B cell (primary cell): ENCODE results near the gene CAMK4. TPM values are rescaled to one million over a fixed set of nuclear protein-coding genes. Genes with fewer than 3 reads are reported as not detected.

Experiments used
- ATAC-seq: fragments of 200-7000 bp; cut with Tn5 transposase; one replicate; pipeline ENCODE4 v1.10.0; 2021; ENCODE audit warnings: low read depth, mild to moderate bottlenecking, moderate number of reproducible peaks, moderate library complexity
- CTCF ChIA-PET: fragments of 350-600 bp; sonication (Branson Sonifier 250); formaldehyde crosslinking; loops from one replicate; lab custom pipeline; 2021; ENCODE audit warnings: antibody characterized with exemption, inconsistent platforms; lab: Charles Lee
- POLR2A ChIA-PET: fragments of 350-600 bp; sonication (Branson Sonifier 250); formaldehyde crosslinking; loops from one replicate; lab custom pipeline; 2021; ENCODE audit warnings: antibody characterized with exemption; lab: Charles Lee
- DNase-seq: peaks from one replicate; pipeline ENCODE4 v3.0.0; 2013
- H2AFZ ChIP-seq: 2 replicates; pipeline ENCODE4 v1.6.1; 2012; ENCODE audit warnings: mild to moderate bottlenecking, low read depth, low read length; ENCODE audit not compliant: insufficient read depth, poor library complexity, severe bottlenecking
- H3K27ac ChIP-seq, 2 donors: 1 replicate in 1 of 2; 2 replicates in 1 of 2; pipeline ENCODE4 v1.5.1; 2012 to 2013; ENCODE audit warnings: low read length in 2 of 2, mild to moderate bottlenecking in 2 of 2, moderate library complexity in 1 of 2
- H3K27me3 ChIP-seq, 4 experiments: fragments of 200-600 bp in 1 of 4; sonication (generic) in 1 of 4; replicated peaks in 1 of 4; 1 replicate in 2 of 4; 2 replicates in 2 of 4; pipeline versions ENCODE4 v1.6.1 to v1.7.0; 2013 to 2016; ENCODE audit warnings: low read length in 3 of 4, mild to moderate bottlenecking in 2 of 4, mixed read lengths in 1 of 4, moderate library complexity in 1 of 4; ENCODE audit not compliant: insufficient read depth in 4 of 4, control insufficient read depth in 3 of 4; ENCODE audit errors: control extremely low read depth in 1 of 4
- H3K36me3 ChIP-seq, 2 experiments: replicated peaks in 1 of 2; 1 replicate in 1 of 2; 2 replicates in 1 of 2; pipeline versions ENCODE4 v1.6.1 to v1.7.1; 2013; ENCODE audit warnings: low read length in 1 of 2; ENCODE audit not compliant: insufficient read depth in 2 of 2, control insufficient read depth in 1 of 2; ENCODE audit errors: control extremely low read depth in 1 of 2, extremely low read depth in 1 of 2
- H3K4me1 ChIP-seq, 2 donors: fragments of 200-600 bp in 1 of 2; sonication (generic) in 1 of 2; 1 replicate in 1 of 2; 2 replicates in 1 of 2; pipeline versions ENCODE4 v1.5.1 to v1.6.1; 2013 to 2017; ENCODE audit warnings: low read length in 2 of 2; ENCODE audit not compliant: control insufficient read depth in 2 of 2, insufficient read depth in 2 of 2
- H3K4me2 ChIP-seq: replicated peaks from 2 replicates; pipeline ENCODE3; 2012; ENCODE audit warnings: mild to moderate bottlenecking, low read depth, low read length; ENCODE audit not compliant: poor library complexity, severe bottlenecking
- H3K4me3 ChIP-seq, 5 experiments: fragments of 200-600 bp in 1 of 5; sonication (generic) in 1 of 5; 1 replicate in 3 of 5; 2 replicates in 2 of 5; pipeline versions ENCODE4 v1.5.1 to v1.7.0; 2011 to 2016; ENCODE audit warnings: low read length in 4 of 5, mild to moderate bottlenecking in 4 of 5, low read depth in 2 of 5, control low read depth in 1 of 5, moderate library complexity in 1 of 5; ENCODE audit not compliant: insufficient read depth in 1 of 5; ENCODE audit errors: control extremely low read depth in 1 of 5, extremely low read depth in 1 of 5
- H3K79me2 ChIP-seq: fragments of 200-600 bp; sonication (generic); one replicate; pipeline ENCODE4 v1.6.0; 2016; ENCODE audit warnings: low read length; ENCODE audit not compliant: control insufficient read depth, insufficient read depth
- H3K9ac ChIP-seq: fragments of 200-600 bp; sonication (generic); 2 replicates; pipeline ENCODE4 v1.6.1; 2017; ENCODE audit warnings: mild to moderate bottlenecking, low read length, moderate library complexity
- H3K9me3 ChIP-seq, 3 donors: one replicate each; pipeline versions ENCODE4 v1.6.1 to v1.7.1; 2013; ENCODE audit warnings: low read length in 2 of 3; ENCODE audit not compliant: control insufficient read depth in 2 of 3, insufficient read depth in 1 of 3; ENCODE audit errors: control extremely low read depth in 1 of 3
- H4K20me1 ChIP-seq: 2 replicates; pipeline ENCODE4 v1.6.0; 2012; ENCODE audit warnings: mild to moderate bottlenecking, low read length; ENCODE audit not compliant: insufficient read depth, control insufficient read depth, poor library complexity, severe bottlenecking
- H3K27ac Mint-ChIP-seq: one replicate; pipeline ENCODE4 v1.8.0; 2021; ENCODE audit warnings: mixed read lengths
- H3K27me3 Mint-ChIP-seq: one replicate; pipeline ENCODE4 v1.8.0; 2021; ENCODE audit warnings: mixed read lengths
- H3K4me1 Mint-ChIP-seq: one replicate; pipeline ENCODE4 v1.8.0; 2021; ENCODE audit warnings: mixed read lengths
- H3K4me3 Mint-ChIP-seq: one replicate; pipeline ENCODE4 v1.8.0; 2021; ENCODE audit warnings: mixed read lengths
- H3K9me3 Mint-ChIP-seq: one replicate; pipeline ENCODE4 v1.8.0; 2022; ENCODE audit warnings: mixed read lengths; ENCODE audit not compliant: insufficient read depth
- EZH2 ChIP-seq: IDR thresholded peaks from 2 replicates; pipeline ENCODE4 v1.6.1; 2012; ENCODE audit warnings: borderline replicate concordance, low read depth, mild to moderate bottlenecking, moderate library complexity, low read length; ENCODE audit not compliant: insufficient read depth, poor library complexity, severe bottlenecking
- WGBS: methylation state at CpG from one replicate; pipeline ENCODE4 v1.1.5; 2013; ENCODE audit warnings: missing lambda C conversion rate; ENCODE audit not compliant: insufficient coverage; 5-methylcytosine and 5-hydroxymethylcytosine counted together
- intact Hi-C: fragments of 100-400 bp; cut with micrococcal nuclease; formaldehyde crosslinking; loops from one replicate; pipeline ENCODE4 v1.10.0; 2022
- polyA plus RNA-seq: library from polyadenylated mRNA; depleted of rRNA; stranded (reverse); fragments of >200 nt; gene quantifications from 2 replicates; pipeline ENCODE4 v1.2.3, GENCODE V29; 2012
- total RNA-seq, 2 donors: library from RNA; stranded (reverse); fragments of 120-200 nt in 1 of 2; gene quantifications; 1 replicate in 1 of 2; 2 replicates in 1 of 2; pipeline versions ENCODE4 v1.2.3 to v1.2.4, GENCODE V29; 2013 to 2022
- TF ChIP-seq, protein P1 (sequence below): fragments of 200-600 bp; IDR thresholded peaks from one replicate; pipeline ENCODE4 v1.8.0; 2022; ENCODE audit warnings: antibody characterized with exemption, mild to moderate bottlenecking

The CAMK4 gene
- total and polyA plus RNA-seq, 2 donors (not counting 1 experiment from before 2014, with no cell fraction given): 0.78 to 4.8 TPM

DNA sequence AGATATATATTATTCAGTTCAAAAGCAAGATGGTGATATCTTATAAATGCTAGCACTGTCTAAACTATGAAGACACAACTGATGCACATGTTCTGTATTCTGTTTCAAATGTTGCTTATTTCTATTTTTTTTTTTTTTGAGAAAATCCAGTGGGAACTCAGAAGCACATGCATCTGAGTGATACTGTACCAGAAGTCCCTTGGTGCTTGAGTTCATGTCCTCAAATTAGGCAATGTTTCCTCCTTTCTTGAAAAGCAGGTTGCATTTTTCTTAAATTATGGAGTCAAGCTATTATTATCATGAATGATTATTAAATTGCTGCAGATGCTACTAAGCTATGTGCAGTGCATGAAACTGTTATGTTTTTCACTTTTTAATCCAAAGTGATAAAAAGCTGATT, 70.4 kb downstream of the CAMK4 start:
- ChIA-PET CTCF (no interaction called here), POLR2A (no interaction called here)
- no peaks in the 10 kb centered on the region for H3K36me3 ChIP-seq
- H3K9me3 ChIP-seq: peaks cover 0 to 11% (median 4%) of the 10 kb centered on the region in 3 donors
- H3K27me3 ChIP-seq: no peaks in the 10 kb centered on the region
- H3K9me3 Mint-ChIP-seq: peaks cover 1% of the 10 kb centered on the region
- H4K20me1 ChIP-seq: no peaks in the 10 kb centered on the region
- no peak overlapping the region for H3K4me3 Mint-ChIP-seq
- no peaks in the 10 kb centered on the region for H3K4me1 ChIP-seq
- no peaks in the 10 kb centered on the region for H3K79me2 ChIP-seq
- H3K27me3 Mint-ChIP-seq: no peaks in the 10 kb centered on the region
- no peak for TF ChIP-seq EZH2
- TF ChIP-seq, protein P1, sequence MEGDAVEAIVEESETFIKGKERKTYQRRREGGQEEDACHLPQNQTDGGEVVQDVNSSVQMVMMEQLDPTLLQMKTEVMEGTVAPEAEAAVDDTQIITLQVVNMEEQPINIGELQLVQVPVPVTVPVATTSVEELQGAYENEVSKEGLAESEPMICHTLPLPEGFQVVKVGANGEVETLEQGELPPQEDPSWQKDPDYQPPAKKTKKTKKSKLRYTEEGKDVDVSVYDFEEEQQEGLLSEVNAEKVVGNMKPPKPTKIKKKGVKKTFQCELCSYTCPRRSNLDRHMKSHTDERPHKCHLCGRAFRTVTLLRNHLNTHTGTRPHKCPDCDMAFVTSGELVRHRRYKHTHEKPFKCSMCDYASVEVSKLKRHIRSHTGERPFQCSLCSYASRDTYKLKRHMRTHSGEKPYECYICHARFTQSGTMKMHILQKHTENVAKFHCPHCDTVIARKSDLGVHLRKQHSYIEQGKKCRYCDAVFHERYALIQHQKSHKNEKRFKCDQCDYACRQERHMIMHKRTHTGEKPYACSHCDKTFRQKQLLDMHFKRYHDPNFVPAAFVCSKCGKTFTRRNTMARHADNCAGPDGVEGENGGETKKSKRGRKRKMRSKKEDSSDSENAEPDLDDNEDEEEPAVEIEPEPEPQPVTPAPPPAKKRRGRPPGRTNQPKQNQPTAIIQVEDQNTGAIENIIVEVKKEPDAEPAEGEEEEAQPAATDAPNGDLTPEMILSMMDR: no peak
- H3K4me2 ChIP-seq: no peak overlapping the region
- no peak for DNase-seq
- H3K4me3 ChIP-seq: no peak overlapping the region
- H2AFZ ChIP-seq: no peak overlapping the region
- no peak overlapping the region for H3K27ac Mint-ChIP-seq
- intact Hi-C loops: no loop called here
- no peak overlapping the region for H3K27ac ChIP-seq
- no peak for ATAC-seq
- H3K4me1 Mint-ChIP-seq: no peaks in the 10 kb centered on the region
- no peak overlapping the region for H3K9ac ChIP-seq

DNA sequence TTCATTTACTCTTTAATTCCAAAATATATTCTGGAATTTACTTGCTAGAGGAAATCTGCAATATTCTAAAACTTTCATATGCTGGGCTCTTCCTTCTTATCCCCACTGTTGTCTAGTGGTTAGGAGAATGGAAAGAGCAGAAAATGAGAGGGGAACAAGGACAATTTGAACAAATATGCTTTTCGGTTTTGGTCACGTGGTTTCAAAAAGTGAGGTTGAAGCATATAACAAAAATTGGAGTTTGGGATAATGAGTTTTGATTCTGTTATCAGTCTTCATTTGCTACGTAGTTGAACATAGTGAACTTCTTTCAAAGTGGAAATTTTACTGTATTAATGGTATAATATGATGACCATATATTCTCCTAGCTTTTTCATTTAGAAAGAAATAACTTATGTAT, 71.5 kb downstream of the CAMK4 start:
- Mint-ChIP-seq H3K9me3 (peaks cover 6% of the 10 kb centered on the region), H3K27me3 (no peaks in the 10 kb centered on the region), H3K27ac (no peak overlapping the region), H3K4me3 (no peak overlapping the region), H3K4me1 (no peaks in the 10 kb centered on the region)
- ChIA-PET POLR2A (no interaction called here), CTCF (no interaction called here)
- no peak overlapping the region for H3K27ac ChIP-seq
- no peaks in the 10 kb centered on the region for H3K4me1 ChIP-seq
- ATAC-seq: no peak
- H3K79me2 ChIP-seq: no peaks in the 10 kb centered on the region
- no peak for DNase-seq
- H3K27me3 ChIP-seq: no peaks in the 10 kb centered on the region
- H4K20me1 ChIP-seq: no peaks in the 10 kb centered on the region
- H3K36me3 ChIP-seq: no peaks in the 10 kb centered on the region
- H2AFZ ChIP-seq: no peak overlapping the region
- TF ChIP-seq, protein P1: no peak
- TF ChIP-seq EZH2: no peak
- H3K9ac ChIP-seq: no peak overlapping the region
- H3K4me3 ChIP-seq: no peak overlapping the region
- no peak overlapping the region for H3K4me2 ChIP-seq
- intact Hi-C loops: no loop called here
- peaks cover 0 to 11% (median 4%) of the 10 kb centered on the region in 3 donors for H3K9me3 ChIP-seq
- WGBS: 100% methylated on average over 2 of the region's 3 CpGs
